H1 (cell line): Measurements from ENCODE around the gene SPTBN5. TPM values are rescaled to one million over a fixed set of nuclear protein-coding genes. Genes with fewer than 3 reads are reported as not detected.

ENCODE experiments used
- CTCF ChIA-PET: fragments of 300-600 bp; sonication (Branson Sonifier 250); formaldehyde crosslinking; loops from one replicate; lab custom pipeline; 2021; ENCODE audit not compliant: partially characterized antibody; lab: Charles Lee
- POLR2A ChIA-PET: fragments of 300-600 bp; sonication (Branson Sonifier 250); formaldehyde crosslinking; loops from one replicate; lab custom pipeline; 2021; ENCODE audit warnings: inconsistent platforms; ENCODE audit not compliant: partially characterized antibody; lab: Charles Lee
- DNase-seq, 2 experiments: peaks; one replicate each; pipeline versions ENCODE4 v3.0.0 to v3.0.0-alpha.2; 2010 to 2022; ENCODE audit warnings: low spot score in 2 of 2, low read depth in 1 of 2, mixed read lengths in 1 of 2
- FAIRE-seq: peaks from 2 replicates; lab custom pipeline; 2011; peaks lifted over from hg19 to GRCh38; lab: Jason Lieb, UNC
- H2AFZ ChIP-seq: 2 replicates; pipeline ENCODE4 v1.8.1; 2012; ENCODE audit warnings: low read length, inconsistent platforms
- H2AK5ac ChIP-seq: 2 replicates; pipeline ENCODE4 v1.6.1; 2013; ENCODE audit warnings: low read depth, low read length
- H2BK120ac ChIP-seq: replicated peaks from 2 replicates; pipeline ENCODE3; 2013; ENCODE audit warnings: low read depth, low read length, inconsistent platforms
- H2BK12ac ChIP-seq: 2 replicates; pipeline ENCODE4 v1.6.1; 2013; ENCODE audit warnings: low read depth, low read length
- H2BK15ac ChIP-seq: 2 replicates; pipeline ENCODE4 v1.6.1; 2013; ENCODE audit warnings: low read length
- H2BK20ac ChIP-seq: 2 replicates; pipeline ENCODE4 v1.6.1; 2013; ENCODE audit warnings: low read length
- H2BK5ac ChIP-seq: 2 replicates; pipeline ENCODE4 v1.6.1; 2013; ENCODE audit warnings: low read depth, low read length
- H3K14ac ChIP-seq: 2 replicates; pipeline ENCODE4 v1.6.1; 2013; ENCODE audit warnings: inconsistent platforms; ENCODE audit not compliant: insufficient read length
- H3K18ac ChIP-seq: 2 replicates; pipeline ENCODE4 v1.6.1; 2013; ENCODE audit warnings: low read length; ENCODE audit errors: extremely low read depth
- H3K23ac ChIP-seq: 2 replicates; pipeline ENCODE4 v1.6.1; 2013; ENCODE audit warnings: inconsistent platforms; ENCODE audit not compliant: insufficient read length
- H3K23me2 ChIP-seq: 2 replicates; pipeline ENCODE4 v1.6.1; 2013; ENCODE audit warnings: low read depth, low read length
- H3K27ac ChIP-seq: 2 replicates; pipeline ENCODE4 v1.6.1; 2011; ENCODE audit warnings: low read depth, low read length, inconsistent platforms
- H3K27me3 ChIP-seq, 4 experiments: replicated peaks in 1 of 4; 1 replicate in 1 of 4; 2 replicates in 3 of 4; pipeline versions ENCODE4 v1.6.1 to v1.8.1; 2011 to 2013; ENCODE audit warnings: low read length in 3 of 4, mild to moderate bottlenecking in 3 of 4, inconsistent platforms in 2 of 4, mixed read lengths in 2 of 4, moderate library complexity in 1 of 4; ENCODE audit not compliant: control insufficient read depth in 3 of 4, insufficient read depth in 3 of 4; ENCODE audit errors: extremely low read depth in 1 of 4
- H3K36me3 ChIP-seq, 4 experiments: 2 replicates each; pipeline versions ENCODE4 v1.6.1 to v1.8.1; 2011 to 2013; ENCODE audit warnings: mild to moderate bottlenecking in 4 of 4, low read length in 3 of 4, moderate library complexity in 2 of 4, control low read depth in 1 of 4, inconsistent platforms in 1 of 4; ENCODE audit not compliant: insufficient read depth in 4 of 4, control insufficient read depth in 2 of 4
- H3K4ac ChIP-seq: replicated peaks from 2 replicates; pipeline ENCODE3; 2013; ENCODE audit warnings: low read length, low read depth, mixed read lengths, inconsistent platforms; ENCODE audit not compliant: insufficient read length
- H3K4me1 ChIP-seq, 4 experiments: replicated peaks in 1 of 4; 1 replicate in 1 of 4; 2 replicates in 3 of 4; pipeline versions ENCODE4 v1.6.1 to v1.8.1; 2011 to 2013; ENCODE audit warnings: low read length in 3 of 4, inconsistent platforms in 2 of 4, mixed read lengths in 1 of 4; ENCODE audit not compliant: insufficient read depth in 4 of 4, control insufficient read depth in 3 of 4
- H3K4me2 ChIP-seq, 2 experiments: 2 replicates each; pipeline versions ENCODE4 v1.6.1 to v1.8.1; 2011 to 2013; ENCODE audit warnings: low read depth in 2 of 2, low read length in 2 of 2, control low read depth in 1 of 2, inconsistent platforms in 1 of 2, mild to moderate bottlenecking in 1 of 2; ENCODE audit not compliant: insufficient read depth in 1 of 2
- H3K4me3 ChIP-seq, 4 experiments: fragments of 200-600, 300-600 bp in 1 of 4; sonication (generic), shearing (Covaris generic), sonication (Bioruptor Twin) in 1 of 4; 2 replicates each; pipeline versions ENCODE4 v1.5.1 to v1.8.1; 2011 to 2016; ENCODE audit warnings: low read length in 4 of 4, low read depth in 3 of 4, control low read depth in 2 of 4, inconsistent platforms in 2 of 4, mild to moderate bottlenecking in 2 of 4, mixed read lengths in 1 of 4, moderate library complexity in 1 of 4; ENCODE audit not compliant: insufficient read depth in 2 of 4; ENCODE audit errors: extremely low read depth in 1 of 4
- H3K56ac ChIP-seq: replicated peaks from 2 replicates; pipeline ENCODE3; 2013; ENCODE audit warnings: low read depth, mild to moderate bottlenecking, mixed read lengths, low read length, inconsistent platforms; ENCODE audit not compliant: insufficient read length
- H3K79me1 ChIP-seq: 2 replicates; pipeline ENCODE4 v1.6.1; 2013; ENCODE audit warnings: low read depth, low read length, control low read depth
- H3K79me2 ChIP-seq, 2 experiments: 2 replicates each; pipeline versions ENCODE4 v1.6.1 to v1.8.1; 2012 to 2013; ENCODE audit warnings: low read length in 2 of 2, mild to moderate bottlenecking in 2 of 2, inconsistent platforms in 1 of 2; ENCODE audit not compliant: insufficient read depth in 2 of 2, control insufficient read depth in 1 of 2
- H3K9ac ChIP-seq, 4 experiments: replicated peaks in 1 of 4; 1 replicate in 1 of 4; 2 replicates in 3 of 4; pipeline versions ENCODE4 v1.6.1 to v1.8.1; 2011 to 2013; ENCODE audit warnings: low read depth in 3 of 4, low read length in 3 of 4, control low read depth in 2 of 4, mild to moderate bottlenecking in 2 of 4, moderate library complexity in 2 of 4, inconsistent platforms in 1 of 4; ENCODE audit errors: extremely low read depth in 1 of 4
- H3K9me3 ChIP-seq, 2 experiments: 2 replicates each; pipeline versions ENCODE4 v1.6.1 to v1.8.1; 2012 to 2013; ENCODE audit warnings: mild to moderate bottlenecking in 2 of 2, moderate library complexity in 2 of 2, control low read depth in 1 of 2, inconsistent platforms in 1 of 2, low read depth in 1 of 2, low read length in 1 of 2, mixed read lengths in 1 of 2; ENCODE audit not compliant: insufficient read depth in 2 of 2
- H4K20me1 ChIP-seq, 2 experiments: replicated peaks in 1 of 2; 2 replicates each; pipeline versions ENCODE3 to v1.8.1; 2011 to 2013; ENCODE audit warnings: inconsistent platforms in 2 of 2, low read length in 2 of 2, mild to moderate bottlenecking in 1 of 2; ENCODE audit not compliant: insufficient read depth in 2 of 2, control insufficient read depth in 1 of 2
- H4K5ac ChIP-seq: 2 replicates; pipeline ENCODE4 v1.6.1; 2013; ENCODE audit warnings: low read length, low read depth, mixed read lengths, inconsistent platforms; ENCODE audit not compliant: insufficient read length
- H4K8ac ChIP-seq: 2 replicates; pipeline ENCODE4 v1.8.0; 2013; ENCODE audit warnings: mild to moderate bottlenecking, moderate library complexity, low read length, inconsistent platforms; ENCODE audit not compliant: insufficient read depth; ENCODE audit errors: extremely low read depth
- H4K91ac ChIP-seq: replicated peaks from 2 replicates; pipeline ENCODE3; 2013; ENCODE audit warnings: low read length, mixed read lengths, inconsistent platforms; ENCODE audit not compliant: insufficient read length
- CTBP2 ChIP-seq: IDR thresholded peaks from 2 replicates; pipeline ENCODE4 v1.7.0; 2011; ENCODE audit warnings: borderline replicate concordance, mild to moderate bottlenecking, moderate library complexity, mixed read lengths, low read length; ENCODE audit not compliant: insufficient read depth, insufficient read length
- CTCF ChIP-seq, 3 experiments: IDR thresholded peaks; 1 replicate in 2 of 3; 2 replicates in 1 of 3; pipeline versions ENCODE4 v1.5.1 to v1.6.1; 2011; ENCODE audit warnings: low read length in 3 of 3, mild to moderate bottlenecking in 3 of 3, inconsistent platforms in 2 of 3, low read depth in 1 of 3, moderate library complexity in 1 of 3; ENCODE audit not compliant: insufficient read depth in 1 of 3; ENCODE audit errors: control extremely low read depth in 1 of 3
- POLR2AphosphoS5 ChIP-seq: IDR thresholded peaks from 2 replicates; pipeline ENCODE4 v1.6.1; 2011; ENCODE audit warnings: low read depth, low read length
- RAD21 ChIP-seq, 2 experiments: IDR thresholded peaks in 1 of 2; conservative IDR thresholded peaks in 1 of 2; 2 replicates each; pipeline ENCODE4 v1.6.1; 2011; ENCODE audit warnings: low read depth in 2 of 2, low read length in 2 of 2, improper control_type of control experiment in 1 of 2, inconsistent platforms in 1 of 2, mild to moderate bottlenecking in 1 of 2, moderate library complexity in 1 of 2
- RBBP5 ChIP-seq: IDR thresholded peaks from 2 replicates; pipeline ENCODE4 v1.7.1; 2012; ENCODE audit warnings: low read depth, mild to moderate bottlenecking, inconsistent platforms, low read length, moderate library complexity, borderline replicate concordance
- SIN3A ChIP-seq, 2 experiments: IDR thresholded peaks in 1 of 2; conservative IDR thresholded peaks in 1 of 2; 2 replicates each; pipeline ENCODE4 v1.6.1; 2011 to 2012; ENCODE audit warnings: low read length in 2 of 2, improper control_type of control experiment in 1 of 2, low read depth in 1 of 2, mild to moderate bottlenecking in 1 of 2
- SIX5 ChIP-seq: IDR thresholded peaks from 2 replicates; pipeline ENCODE4 v1.6.1; 2011; ENCODE audit warnings: mild to moderate bottlenecking, low read depth, low read length
- WGBS, 2 experiments: shearing (Covaris generic) in 1 of 2; methylation state at CpG; one replicate each; pipeline versions ENCODE4 v1.1.6 to v1.1.7; 2013 to 2015; ENCODE audit warnings: low lambda C conversion rate in 2 of 2, mixed read lengths in 2 of 2, inconsistent platforms in 1 of 2, low coverage in 1 of 2, missing lambda C conversion rate in 1 of 2; ENCODE audit not compliant: insufficient replicate concordance in 2 of 2, insufficient coverage in 1 of 2, insufficient read length in 1 of 2; ENCODE audit errors: extremely low coverage in 1 of 2, missing lambda C conversion rate in 1 of 2; 5-methylcytosine and 5-hydroxymethylcytosine counted together
- polyA plus RNA-seq, 7 experiments: library from polyadenylated mRNA; depleted of rRNA in 3 of 7; stranded (reverse) in 5 of 7; unstranded in 2 of 7; fragments of >200 nt in 5 of 7; fragments of 200-250 nt in 2 of 7; gene quantifications; 1 replicate in 5 of 7; 2 replicates in 1 of 7; 4 replicates in 1 of 7; pipeline versions ENCODE4 v1.2.1 to v1.2.3, GENCODE V29; 2011 to 2013; ENCODE audit warnings: missing spikeins in 2 of 7, mixed read lengths in 2 of 7
- total RNA-seq: library from RNA; stranded (reverse); fragmentation: NEBNext Ultra II Directional; extraction: Animal tissue kit (Norgen Biotek cat#: 25700); gene quantifications from 2 replicates; pipeline ENCODE4 v1.2.1, GENCODE V29; 2021

The SPTBN5 gene
- total and polyA plus RNA-seq, 2 of the 8 experiments (the other 6 are each of a cell fraction or from before 2014, with no cell fraction given), result 0.32 to 0.84 TPM

- Histone ChIP-seq H2BK5ac (no peak overlapping the region; the same call in 1 of the 2 replicates), H3K56ac (no peak overlapping the region), H3K27me3 (no peaks in the 10 kb centered on the region), H3K9ac (no peak overlapping the region), H4K20me1 (peaks cover 3 to 12% of the 10 kb centered on the region in 2 experiments), H3K23me2 (no peaks in the 10 kb centered on the region), H2AFZ (no peak overlapping the region), H3K9me3 (no peaks in the 10 kb centered on the region), H3K23ac (no peak overlapping the region), H3K4me1 (peaks cover 0 to 8% (median 0%) of the 10 kb centered on the region in 4 experiments; a peak in 3 of 7 replicates), H3K4ac (no peak overlapping the region), H4K91ac (no peak overlapping the region), H3K18ac (no peak overlapping the region), H2AK5ac (no peak overlapping the region), H3K79me1 (peaks cover 10% of the 10 kb centered on the region; the same call in 1 of the 2 replicates), H3K36me3 (peaks cover 0 to 3% (median 0%) of the 10 kb centered on the region in 4 experiments; a peak in 3 of 8 replicates), H3K4me2 (no peak overlapping the region), H3K79me2 (no peaks in the 10 kb centered on the region), H2BK15ac (no peak overlapping the region), H3K4me3 (no peak overlapping the region), H3K27ac (no peak overlapping the region), H4K8ac (no peak overlapping the region), H2BK20ac (no peak overlapping the region), H3K14ac (no peak overlapping the region), H2BK120ac (no peak overlapping the region), H4K5ac (no peak overlapping the region), H2BK12ac (no peak overlapping the region)
- ChIA-PET POLR2A (interaction anchor here (0.9 kb wide), 1 partner anchor 10 kb away, joined by 3 read pairs; no protein-coding TSS in a partner anchor), CTCF (no interaction called here)
- 90% methylated on average over 10 of the region's 10 CpGs; no CpG with 5 or more reads in 1 of the 2 experiments for WGBS, 2 experiments
- FAIRE-seq (no peak), DNase-seq (no peak)
- TF ChIP-seq SIN3A (conservative IDR thresholded peaks at IDR 0.05 in 1 of 2, IDR thresholded peaks at IDR 0.05 in 1 of 2; ENCODE audit: low read depth in 1 of 2, low read length in 2 of 2), result no peak
- peak in 1 of 3 experiments; percentile 3; a peak in 1 of 4 replicates for TF ChIP-seq CTCF (IDR thresholded peaks at IDR 0.05; ENCODE audit: control extremely low read depth in 1 of 3, insufficient read depth in 1 of 3, low read depth in 1 of 3, low read length in 3 of 3)
- no peak for TF ChIP-seq RBBP5
- no peak for TF ChIP-seq SIX5
- TF ChIP-seq POLR2AphosphoS5, result no peak
- no peak for TF ChIP-seq CTBP2
- peak in 1 of 2 experiments; percentile 26; a peak in 2 of 4 replicates for TF ChIP-seq RAD21 (IDR thresholded peaks at IDR 0.05 in 1 of 2, conservative IDR thresholded peaks at IDR 0.05 in 1 of 2; ENCODE audit: low read depth in 2 of 2, low read length in 2 of 2)
Observed at GRCh38 chr15:41926185-41927056, 32.6 kb upstream of the SPTBN5 start.
